ENCODE data around the gene MATN4. TPM values are rescaled to one million over a fixed set of nuclear protein-coding genes. Genes with fewer than 3 reads are reported as not detected.

Gene MATN4
- total and polyA plus RNA-seq, 10 donors, result 0.19 to 0.52 TPM; not detected in 8

DNA sequence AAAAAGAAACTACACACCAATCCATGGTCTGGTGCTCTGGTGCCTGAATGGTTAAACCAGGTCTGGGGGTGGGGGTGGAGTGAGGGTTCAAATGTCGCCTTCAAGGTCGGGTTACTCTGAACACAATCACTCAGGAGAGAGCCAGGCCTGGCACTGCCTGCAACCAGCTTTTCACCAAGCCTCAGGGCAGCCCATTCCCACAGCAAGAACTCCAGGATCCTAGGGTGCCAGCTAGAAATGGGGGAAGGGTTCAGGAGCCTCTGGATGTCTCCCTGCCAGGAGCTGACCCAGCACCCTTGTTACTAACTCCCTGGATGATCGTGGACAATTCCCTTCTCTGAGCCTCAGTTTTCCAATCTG, 33.5 kb upstream of the MATN4 start:
- Histone ChIP-seq H3K4me1 (peaks cover 0 to 93% (median 26%) of the 10 kb centered on the region in 6 donors), H3K27me3 (replicated peaks in 1 of 7) (peaks cover 0 to 3% (median 0%) of the 10 kb centered on the region in 7 donors), H3K36me3 (peaks cover 0 to 6% (median 0%) of the 10 kb centered on the region in 6 donors), H3K9me3 (no peaks in the 10 kb centered on the region), H3K27ac (peak overlapping the region in 4 of 8 donors; percentile 21 to 55 (median 39)), H3K4me3 (peak overlapping the region in 1 of 8 donors; percentile 32)
- intact Hi-C loops (cut with DNase I; ENCODE audit: low total_unique reads), result no loop called here
- 59 to 81% (median 73%) methylated on average over 3 of the region's 3 CpGs for WGBS, 5 donors
- no peak for TF ChIP-seq POLR2A (IDR thresholded peaks at IDR 0.05)
- TF ChIP-seq POLR2AphosphoS5 (IDR thresholded peaks at IDR 0.05), result no peak
- TF ChIP-seq, protein P1, sequence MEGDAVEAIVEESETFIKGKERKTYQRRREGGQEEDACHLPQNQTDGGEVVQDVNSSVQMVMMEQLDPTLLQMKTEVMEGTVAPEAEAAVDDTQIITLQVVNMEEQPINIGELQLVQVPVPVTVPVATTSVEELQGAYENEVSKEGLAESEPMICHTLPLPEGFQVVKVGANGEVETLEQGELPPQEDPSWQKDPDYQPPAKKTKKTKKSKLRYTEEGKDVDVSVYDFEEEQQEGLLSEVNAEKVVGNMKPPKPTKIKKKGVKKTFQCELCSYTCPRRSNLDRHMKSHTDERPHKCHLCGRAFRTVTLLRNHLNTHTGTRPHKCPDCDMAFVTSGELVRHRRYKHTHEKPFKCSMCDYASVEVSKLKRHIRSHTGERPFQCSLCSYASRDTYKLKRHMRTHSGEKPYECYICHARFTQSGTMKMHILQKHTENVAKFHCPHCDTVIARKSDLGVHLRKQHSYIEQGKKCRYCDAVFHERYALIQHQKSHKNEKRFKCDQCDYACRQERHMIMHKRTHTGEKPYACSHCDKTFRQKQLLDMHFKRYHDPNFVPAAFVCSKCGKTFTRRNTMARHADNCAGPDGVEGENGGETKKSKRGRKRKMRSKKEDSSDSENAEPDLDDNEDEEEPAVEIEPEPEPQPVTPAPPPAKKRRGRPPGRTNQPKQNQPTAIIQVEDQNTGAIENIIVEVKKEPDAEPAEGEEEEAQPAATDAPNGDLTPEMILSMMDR (IDR thresholded peaks at IDR 0.05 in 8 of 11, conservative IDR thresholded peaks at IDR 0.05 in 3 of 11), result no peak
- DNase-seq, result no peak

DNA sequence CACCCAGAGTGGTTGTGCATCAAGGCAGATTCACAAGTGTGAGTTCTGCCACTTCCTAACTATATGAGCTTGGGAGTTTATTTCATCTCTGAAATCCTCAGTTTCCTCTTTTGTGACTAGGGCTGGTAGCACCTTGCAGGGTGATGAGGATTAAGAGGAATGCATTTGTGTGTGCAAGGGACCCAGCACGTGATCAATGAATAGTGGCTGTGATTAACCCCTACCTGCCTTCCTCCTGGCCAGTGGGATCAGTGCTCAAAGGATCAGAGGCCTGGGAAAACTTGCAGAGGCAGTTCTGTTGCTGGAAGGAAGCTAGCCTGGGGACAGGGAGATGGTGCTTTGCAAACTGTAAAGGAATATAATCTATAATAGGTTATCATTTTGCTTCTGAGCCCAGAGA, 32.9 kb upstream of the MATN4 start:
- no peak overlapping the region for H3K4me3 ChIP-seq
- no peak for DNase-seq
- peaks cover 0 to under 1% (median 0%) of the 10 kb centered on the region in 7 donors for H3K27me3 ChIP-seq (replicated peaks in 1 of 7)
- 58 to 73% (median 72%) methylated on average over 1 of the region's 1 CpG for WGBS, 5 donors
- peak overlapping the region in 2 of 8 donors; percentile 63 to 66 for H3K27ac ChIP-seq
- peaks cover 0 to 93% (median 26%) of the 10 kb centered on the region in 6 donors for H3K4me1 ChIP-seq
- peaks cover 0 to 6% (median 0%) of the 10 kb centered on the region in 6 donors for H3K36me3 ChIP-seq
- intact Hi-C loops (cut with DNase I; ENCODE audit: low total_unique reads), result no loop called here
- TF ChIP-seq, protein P1 (IDR thresholded peaks at IDR 0.05 in 8 of 11, conservative IDR thresholded peaks at IDR 0.05 in 3 of 11), result no peak
- TF ChIP-seq POLR2AphosphoS5 (IDR thresholded peaks at IDR 0.05), result no peak
- TF ChIP-seq POLR2A (IDR thresholded peaks at IDR 0.05), result no peak
- no peaks in the 10 kb centered on the region for H3K9me3 ChIP-seq

DNA sequence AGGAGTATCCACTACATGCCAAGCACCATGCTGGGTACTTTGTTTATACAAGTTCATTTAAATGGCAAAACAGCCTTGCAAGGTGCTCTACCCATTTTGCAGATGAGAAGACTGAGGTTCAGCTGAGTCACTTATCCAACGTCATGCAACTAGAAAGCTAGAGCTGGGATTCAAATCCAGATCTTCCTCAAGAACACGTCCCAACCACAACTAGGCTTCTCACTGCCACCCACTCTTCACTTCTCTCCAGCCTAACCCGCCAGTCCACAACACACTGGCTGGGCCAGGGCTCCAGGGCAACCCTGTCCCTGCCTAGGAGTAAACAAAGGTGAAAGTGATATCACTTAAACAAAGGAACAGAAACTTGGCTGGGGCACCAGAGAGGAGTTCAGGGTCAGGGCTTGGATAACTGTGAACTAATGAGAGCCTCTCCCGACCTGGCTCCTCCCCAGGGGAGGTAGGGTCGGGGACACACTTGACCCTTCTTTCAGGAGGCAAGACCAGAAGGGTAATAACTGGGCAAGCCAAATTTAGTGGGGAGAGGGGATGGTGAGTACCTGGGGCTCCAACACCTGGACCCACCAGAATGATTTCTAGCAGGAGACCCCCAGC, 32.2 kb upstream of the MATN4 start:
- no peaks in the 10 kb centered on the region for H3K9me3 ChIP-seq
- intact Hi-C loops (cut with DNase I; ENCODE audit: low total_unique reads), result no loop called here
- peaks cover 0 to 12% (median 0%) of the 10 kb centered on the region in 6 donors for H3K36me3 ChIP-seq
- H3K27me3 ChIP-seq (replicated peaks in 1 of 7), result no peaks in the 10 kb centered on the region
- no peak overlapping the region for H3K4me3 ChIP-seq
- H3K27ac ChIP-seq, result peak overlapping the region in 2 of 8 donors; percentile 63 to 66
- H3K4me1 ChIP-seq, result peaks cover 0 to 87% (median 24%) of the 10 kb centered on the region in 6 donors
- WGBS, 5 donors, result 64 to 79% (median 66%) methylated on average over 5 of the region's 5 CpGs
- TF ChIP-seq, protein P1 (IDR thresholded peaks at IDR 0.05 in 8 of 11, conservative IDR thresholded peaks at IDR 0.05 in 3 of 11), result no peak
- TF ChIP-seq POLR2A (IDR thresholded peaks at IDR 0.05), result no peak
- TF ChIP-seq POLR2AphosphoS5 (IDR thresholded peaks at IDR 0.05), result no peak
- DNase-seq, result no peak

DNA sequence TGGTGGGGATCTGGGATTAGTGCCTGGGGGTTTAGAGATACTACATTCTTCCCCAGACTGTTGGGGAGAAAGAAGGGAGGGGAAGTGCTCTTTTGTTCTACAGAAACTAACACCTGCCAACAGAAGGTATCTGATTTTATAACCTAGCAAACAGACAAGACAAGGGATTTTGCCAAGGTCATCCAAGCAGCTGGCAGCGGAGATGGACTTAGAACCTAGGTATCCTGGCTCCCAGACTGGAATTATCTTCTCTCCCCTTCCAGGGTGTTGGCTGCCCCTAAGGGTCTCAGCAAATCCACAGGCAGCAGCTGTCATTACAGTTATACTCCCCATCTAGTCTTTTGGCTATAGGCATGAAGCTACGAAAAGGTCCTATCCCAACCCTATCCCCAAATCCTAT, 31.7 kb upstream of the MATN4 start:
- peak overlapping the region in 3 of 8 donors; percentile 63 to 71 (median 66) for H3K27ac ChIP-seq
- H3K36me3 ChIP-seq, result peaks cover 0 to 17% (median 0%) of the 10 kb centered on the region in 6 donors
- no peak overlapping the region for H3K4me3 ChIP-seq
- intact Hi-C loops (cut with DNase I; ENCODE audit: low total_unique reads), result no loop called here
- H3K4me1 ChIP-seq, result peaks cover 0 to 82% (median 21%) of the 10 kb centered on the region in 6 donors
- no peak for DNase-seq
- no peaks in the 10 kb centered on the region for H3K27me3 ChIP-seq (replicated peaks in 1 of 7)
- 85 to 97% (median 96%) methylated on average over 2 of the region's 2 CpGs for WGBS, 5 donors
- H3K9me3 ChIP-seq, result no peaks in the 10 kb centered on the region
- no peak for TF ChIP-seq POLR2A (IDR thresholded peaks at IDR 0.05)
- no peak for TF ChIP-seq POLR2AphosphoS5 (IDR thresholded peaks at IDR 0.05)
- TF ChIP-seq, protein P1 (IDR thresholded peaks at IDR 0.05 in 8 of 11, conservative IDR thresholded peaks at IDR 0.05 in 3 of 11), result no peak

Measured in spleen (tissue), 11 donors.